HUDEP-2 (cell line): ENCODE results near the gene KIAA0930.
A peak's percentile ranks its signal among the peaks of the same experiment; 100 is the strongest.

Experiments
- DNase-seq, 76 experiments: peaks; one replicate each; lab custom pipeline; 2025; ENCODE audit not compliant: unreplicated experiment in 76 of 76; lab: John Stamatoyannopoulos, UW

Gene KIAA0930

DNA sequence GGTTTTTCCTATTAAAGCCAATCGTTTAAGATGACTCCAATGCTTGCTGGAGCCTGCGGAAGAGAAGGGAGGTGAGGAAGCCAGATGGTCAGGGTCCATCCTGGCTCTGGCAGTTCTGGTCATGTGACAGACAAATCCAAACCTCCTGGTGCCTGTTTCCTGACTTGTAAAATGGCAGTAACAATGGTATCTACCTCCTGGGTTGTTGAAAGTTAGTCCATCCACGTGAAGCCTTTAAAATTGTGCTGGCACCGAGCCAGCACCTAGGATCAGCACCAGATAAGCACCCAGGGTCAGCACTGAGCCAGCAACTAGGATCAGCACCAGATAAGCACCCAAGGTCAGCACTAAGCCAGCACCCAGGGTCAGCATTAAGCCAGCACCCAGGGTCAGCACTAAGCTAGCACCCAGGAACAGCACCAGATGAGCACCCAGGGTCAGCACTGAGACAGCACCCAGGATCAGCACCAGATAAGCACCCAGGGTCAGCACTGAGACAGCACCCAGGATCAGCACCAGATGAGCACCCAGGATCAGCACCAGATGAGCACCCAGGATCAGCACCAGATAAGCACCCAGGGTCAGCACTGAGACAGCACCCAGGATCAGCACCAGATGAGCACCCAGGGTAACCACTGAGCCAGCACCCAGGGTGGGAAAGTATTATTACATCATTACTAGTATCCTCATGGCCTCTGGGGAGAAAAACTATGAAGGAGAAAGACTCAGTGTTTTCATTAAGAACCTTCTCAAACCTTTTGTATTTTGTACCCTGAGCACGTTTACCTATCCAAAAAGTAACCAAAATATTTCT, 17.2 kb downstream of the KIAA0930 start:
- DNase-seq = peak in 12 of 76 experiments; percentile 10 to 38 (median 18)

DNA sequence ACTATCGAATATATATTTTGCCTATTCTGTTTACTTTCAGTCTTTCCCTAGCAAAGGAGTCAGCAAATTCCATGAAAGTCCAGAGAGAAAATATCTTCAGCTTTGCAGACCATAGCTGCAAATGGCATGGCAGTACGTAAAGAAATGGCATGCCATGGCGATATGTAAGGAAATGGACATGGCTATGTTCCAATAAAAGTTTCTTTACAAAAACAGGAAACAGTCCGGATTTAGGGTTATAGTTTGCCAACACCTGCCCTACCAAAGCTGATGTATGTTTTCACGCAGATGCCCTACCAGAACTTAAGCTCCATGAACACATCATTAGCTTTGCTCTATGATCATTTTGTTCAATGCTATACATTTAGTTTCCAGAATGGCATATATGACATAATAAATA, 19.5 kb downstream of the KIAA0930 start:
- DNase-seq = no peak

DNA sequence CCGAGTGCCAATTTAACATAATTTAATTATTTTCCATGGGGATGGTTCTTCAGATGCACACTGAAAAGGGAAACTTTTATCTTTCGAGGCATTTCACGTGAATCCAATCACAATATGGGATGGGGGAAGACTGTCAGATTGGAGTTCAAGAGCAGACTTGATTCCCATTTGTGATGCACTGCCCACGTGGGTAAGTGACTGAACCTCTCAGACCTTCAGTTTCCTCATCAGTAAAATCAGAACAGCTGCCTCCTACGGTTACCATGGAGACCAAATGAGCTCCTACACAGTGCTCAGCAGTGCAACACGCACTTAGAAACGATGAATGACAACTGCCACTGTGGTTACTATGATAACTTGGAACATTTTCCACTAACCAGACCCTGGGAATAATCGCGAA, 21.7 kb downstream of the KIAA0930 start:
- DNase-seq = no peak

DNA sequence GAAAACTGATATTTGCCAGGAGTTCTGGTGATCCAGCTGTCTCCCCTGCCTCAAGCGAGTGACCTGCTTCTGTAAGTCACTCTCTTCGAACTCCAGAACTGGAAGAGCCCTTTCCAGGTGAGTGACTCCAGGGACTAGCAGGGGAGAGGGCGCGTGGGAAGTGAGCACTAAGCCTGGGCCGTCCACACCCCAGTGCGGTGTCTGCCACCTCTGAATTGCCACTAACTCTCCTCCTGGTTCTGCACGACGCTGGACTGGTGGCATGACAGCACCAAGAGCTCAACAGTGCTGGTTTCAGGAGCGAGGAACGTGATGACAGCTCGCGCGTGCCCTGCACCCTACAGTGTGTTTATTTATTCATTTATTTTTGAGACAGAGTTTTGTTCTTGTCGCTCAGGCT, 22.9 kb downstream of the KIAA0930 start:
- DNase-seq = no peak

DNA sequence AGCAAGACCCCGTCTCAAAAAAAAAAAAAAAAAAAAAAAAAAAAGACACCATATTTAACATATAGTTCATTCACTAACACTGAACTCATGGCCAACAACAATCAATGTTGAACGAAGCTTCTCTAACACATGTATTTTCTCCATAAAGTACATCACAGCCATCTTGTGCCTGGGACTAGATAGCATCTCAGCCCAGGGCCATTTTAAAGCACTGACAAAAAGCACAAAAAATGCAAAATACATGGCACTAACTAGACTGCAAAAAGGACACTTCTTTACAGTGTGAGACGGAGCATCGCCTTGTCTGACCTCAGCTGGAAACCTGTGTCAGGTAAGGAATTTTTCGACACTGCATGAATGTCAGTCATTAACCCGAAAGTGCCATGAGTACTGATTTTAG, 23.3 kb downstream of the KIAA0930 start:
- no peak for DNase-seq

DNA sequence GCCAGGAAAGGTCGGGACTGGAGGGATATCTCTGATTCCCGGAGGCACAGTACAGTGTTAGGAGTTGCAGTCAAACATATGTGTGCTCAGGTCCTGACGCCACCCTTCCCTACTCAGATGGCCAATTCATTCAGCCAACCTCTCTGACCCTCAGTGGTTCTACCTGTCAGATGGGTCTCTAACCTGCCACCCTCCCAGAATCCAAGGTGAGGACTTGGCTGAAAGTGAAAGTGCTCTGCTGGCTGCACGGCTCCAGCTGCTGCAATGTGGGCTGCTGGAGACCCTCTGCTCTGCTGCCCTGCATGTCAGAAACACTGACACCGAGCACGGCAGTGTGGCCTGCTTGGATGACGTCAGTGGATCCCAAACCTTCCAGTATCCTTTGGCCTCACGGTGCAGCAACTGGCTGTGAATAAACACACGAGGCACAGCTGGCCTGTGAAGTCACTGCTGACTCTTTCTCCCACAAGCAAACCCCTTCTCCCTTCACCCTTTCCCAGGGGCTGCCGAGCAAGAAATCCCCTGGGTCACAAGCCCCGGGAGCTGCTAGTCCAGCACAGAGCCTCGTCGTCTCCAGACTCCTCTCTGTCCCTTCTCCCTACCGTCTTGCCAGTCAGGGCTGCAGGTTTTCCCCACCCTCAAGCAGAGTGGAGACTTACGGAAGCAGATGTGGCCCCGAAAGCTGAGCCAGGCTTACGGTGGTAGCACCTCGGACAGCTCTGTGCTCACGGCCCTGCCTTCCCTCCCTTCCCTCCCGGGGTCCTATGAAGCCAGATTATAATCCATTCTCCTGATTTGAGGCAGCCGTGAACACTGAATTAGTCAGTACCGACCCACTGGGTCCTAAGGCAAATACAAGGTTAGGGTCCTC, 24.3 kb downstream of the KIAA0930 start:
- no peak for DNase-seq

DNA sequence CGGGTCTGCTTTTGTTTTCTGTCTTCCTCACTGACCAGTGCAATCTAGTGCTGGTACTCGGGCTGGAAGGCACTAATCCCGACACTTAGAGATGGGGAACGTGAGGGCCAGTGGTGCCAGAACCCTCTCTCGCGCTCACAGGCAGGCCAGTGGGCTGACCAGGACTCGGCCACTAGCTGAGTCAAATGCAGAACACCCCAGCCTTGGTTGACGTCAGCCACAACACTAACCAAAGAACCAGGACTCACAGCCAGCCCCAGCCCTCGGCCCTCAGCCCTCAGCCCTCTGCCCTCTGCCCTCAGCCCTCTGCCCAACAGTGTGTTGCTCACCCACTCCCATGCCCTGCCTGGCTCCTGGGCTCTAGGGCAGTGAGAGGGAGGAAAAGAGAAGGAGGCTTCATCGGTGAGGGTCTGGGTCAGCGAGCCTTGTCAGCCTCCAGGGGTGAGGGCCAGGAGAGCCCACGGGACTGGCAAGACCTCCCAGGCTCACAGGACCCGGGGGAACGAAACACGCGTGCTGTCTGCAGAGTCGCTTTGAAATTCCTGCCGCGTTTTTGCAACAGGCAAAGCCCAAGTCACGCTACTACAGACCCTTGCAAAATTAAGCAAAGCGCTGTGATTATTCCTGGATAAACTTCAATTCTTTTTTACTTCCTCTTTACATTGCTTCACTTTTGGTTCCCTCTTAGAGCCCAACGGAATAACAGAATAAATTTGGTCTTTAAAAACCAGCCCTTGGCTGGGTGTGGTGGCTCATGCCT, 27.5 kb downstream of the KIAA0930 start:
- no peak for DNase-seq

DNA sequence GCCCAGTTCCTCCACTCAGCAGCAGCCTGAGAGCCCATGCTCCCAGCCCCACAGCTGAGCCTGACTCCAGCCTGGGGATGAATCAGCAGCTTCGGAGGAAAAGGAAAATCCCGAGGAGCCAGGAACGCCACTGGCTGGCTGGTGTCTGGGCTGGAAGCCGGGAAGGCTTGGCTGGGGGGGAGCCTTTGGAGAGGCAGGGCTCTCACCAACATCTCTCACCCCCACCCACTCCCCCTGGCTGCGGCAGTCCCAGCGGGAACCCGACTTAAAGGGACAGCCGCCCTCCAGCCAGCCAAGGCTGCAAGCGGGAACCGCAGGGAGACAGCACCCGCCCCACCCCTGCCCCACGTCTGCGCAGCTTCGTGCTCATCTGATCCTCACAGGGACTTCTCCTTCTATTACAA, 28.4 kb downstream of the KIAA0930 start:
- DNase-seq = no peak

DNA sequence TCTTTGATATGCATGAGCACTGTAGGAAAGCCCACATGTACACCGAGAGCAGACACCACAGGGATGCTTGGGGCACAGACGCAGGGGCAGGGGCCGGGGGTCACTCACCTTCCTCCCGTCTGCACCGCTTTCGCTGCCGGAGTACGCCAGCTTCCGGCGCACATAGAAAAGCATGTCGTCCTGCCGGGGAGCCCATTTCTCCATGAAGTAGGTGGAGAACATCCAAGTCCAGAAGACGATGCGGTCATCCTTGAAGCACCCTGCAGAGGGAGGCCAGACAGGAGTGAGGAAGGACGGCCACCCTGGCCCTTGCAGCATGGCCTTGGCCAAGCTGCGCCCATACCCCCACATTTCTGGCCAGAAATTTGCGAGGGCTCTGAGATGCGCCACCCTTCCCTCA, 28.8 kb downstream of the KIAA0930 start:
- no peak for DNase-seq

DNA sequence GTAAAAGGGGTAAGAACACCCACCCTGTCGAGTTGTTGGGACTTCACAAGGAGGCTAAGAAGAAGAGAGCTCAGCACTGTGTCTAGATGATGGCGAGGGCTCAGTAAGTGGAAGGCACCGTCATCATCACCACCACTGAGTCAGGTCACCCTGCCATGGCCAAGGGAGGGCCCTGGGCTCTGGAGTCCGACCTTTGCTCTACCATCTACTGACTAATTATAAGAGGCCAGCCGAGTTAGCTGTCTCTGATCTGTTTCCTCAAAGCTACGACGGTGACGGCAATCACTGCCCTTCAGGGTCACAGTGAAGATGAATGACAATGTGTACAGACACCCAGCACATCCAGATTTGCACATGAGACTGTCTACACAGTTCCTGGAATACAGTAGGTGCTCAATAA, 29.3 kb downstream of the KIAA0930 start:
- DNase-seq = no peak

DNA sequence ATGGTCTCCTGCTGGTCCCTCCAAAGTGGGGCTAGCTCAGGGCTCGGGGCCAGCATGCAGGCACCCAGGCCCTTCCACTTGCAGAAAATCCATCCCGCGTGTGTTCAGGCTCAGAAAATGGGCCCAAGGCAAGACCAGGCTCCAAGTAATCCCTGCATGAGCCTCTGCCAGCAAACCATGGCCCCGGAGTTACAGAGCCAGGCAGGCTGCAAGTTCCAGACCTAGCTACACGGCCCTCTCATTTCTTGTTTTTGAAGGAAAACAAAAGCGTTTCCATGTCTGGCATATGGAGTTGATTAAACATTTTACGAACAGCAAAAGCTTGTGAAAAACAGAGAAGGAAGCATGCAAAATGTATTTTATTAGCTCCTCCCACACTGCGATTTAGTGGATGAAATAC, 29.7 kb downstream of the KIAA0930 start:
- no peak for DNase-seq

DNA sequence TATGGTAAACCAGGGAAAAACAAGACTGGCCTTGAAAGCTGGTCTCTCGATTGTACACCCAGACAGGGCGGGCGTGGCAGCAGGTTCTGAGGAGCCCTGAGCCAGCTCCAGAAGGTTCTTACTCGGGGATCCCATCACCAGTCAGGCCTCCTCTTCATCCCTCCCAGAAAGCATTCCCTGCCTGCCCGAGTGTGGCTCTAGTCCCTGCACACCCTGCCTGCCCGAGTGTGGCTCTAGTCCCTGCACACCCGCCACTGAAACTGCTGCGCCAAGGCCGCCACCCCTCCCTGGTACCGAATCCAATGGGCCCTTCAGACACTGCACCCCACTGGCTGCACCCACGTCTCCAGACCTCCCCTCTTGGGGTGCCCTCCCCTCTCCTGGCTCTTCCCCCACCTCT, 30.1 kb downstream of the KIAA0930 start:
- DNase-seq = no peak

DNA sequence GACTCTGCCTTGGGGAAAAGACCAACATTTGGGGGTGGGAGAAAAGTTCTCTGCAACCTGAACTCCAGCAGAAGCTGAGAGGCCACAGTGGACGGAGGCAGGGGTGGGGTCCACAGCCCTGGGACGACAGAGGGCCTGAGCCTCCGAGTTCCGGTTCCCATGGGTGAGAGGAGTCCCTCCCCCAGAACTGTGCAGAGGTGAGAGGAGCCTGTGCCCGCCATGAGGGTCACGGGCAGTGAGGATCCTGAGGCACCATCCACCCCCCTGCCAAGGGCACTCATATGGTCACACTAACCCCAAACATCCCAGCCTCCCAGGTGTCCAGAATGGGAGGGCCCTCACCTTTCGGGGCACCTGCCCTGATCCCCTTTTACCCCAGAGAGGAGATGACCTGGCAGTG, 30.5 kb downstream of the KIAA0930 start:
- no peak for DNase-seq

DNA sequence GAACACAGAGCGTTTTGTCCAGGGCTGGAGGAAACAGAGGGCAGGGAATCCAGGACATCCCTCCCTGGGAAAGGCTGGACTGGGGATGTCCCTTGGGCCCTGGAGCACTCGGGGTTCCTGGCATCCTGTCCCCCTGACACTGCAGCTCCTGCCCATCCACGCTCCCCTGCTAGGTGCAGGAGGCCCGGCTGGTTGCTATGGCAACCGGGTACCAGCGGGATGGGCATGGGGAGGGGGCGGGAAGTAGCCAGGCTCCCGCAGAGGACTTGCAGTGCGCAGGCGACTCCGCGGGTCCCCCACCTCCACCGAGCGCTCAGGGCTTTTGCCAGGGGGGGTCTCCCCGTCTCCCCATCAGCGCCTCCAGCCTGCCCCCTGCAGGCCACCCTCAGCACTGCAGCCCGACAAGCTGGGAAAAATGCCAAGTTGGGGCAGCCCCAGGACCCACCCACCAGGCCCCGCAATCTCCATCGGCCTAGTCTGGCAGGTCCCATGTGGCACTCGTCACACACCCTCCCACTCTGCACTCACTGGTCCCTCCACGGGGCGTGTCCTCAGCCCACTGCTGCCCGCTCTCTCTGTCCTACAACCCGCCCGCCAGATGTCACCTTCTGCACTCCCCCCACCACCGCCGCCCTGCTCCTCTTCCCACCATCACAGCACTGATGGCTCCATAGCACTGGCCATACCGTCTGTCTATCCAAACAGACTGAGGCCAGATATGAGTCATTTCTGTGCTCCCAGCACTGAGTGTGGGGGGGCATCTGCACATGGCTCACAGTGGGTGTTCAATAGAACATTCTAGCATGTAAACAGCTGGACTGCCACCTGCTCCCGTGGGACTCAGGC, 31.5 kb downstream of the KIAA0930 start:
- DNase-seq = peak in 61 of 76 experiments; percentile 5 to 78 (median 50)

DNA sequence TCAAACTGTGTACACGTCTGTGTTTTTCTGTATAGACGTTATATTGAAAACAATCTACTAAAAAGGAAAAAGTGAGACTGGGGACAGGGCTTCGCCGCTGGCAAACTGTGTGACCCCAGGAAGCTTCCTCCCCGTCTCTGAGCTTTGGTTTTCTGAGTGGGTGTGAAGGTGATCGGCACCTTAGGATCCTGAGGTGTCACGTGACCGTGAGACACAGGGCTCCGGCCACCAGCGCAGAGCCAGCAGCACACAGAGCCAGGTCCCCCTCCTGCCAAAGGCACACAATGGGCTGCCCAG, 32.0 kb downstream of the KIAA0930 start:
- no peak for DNase-seq

DNA sequence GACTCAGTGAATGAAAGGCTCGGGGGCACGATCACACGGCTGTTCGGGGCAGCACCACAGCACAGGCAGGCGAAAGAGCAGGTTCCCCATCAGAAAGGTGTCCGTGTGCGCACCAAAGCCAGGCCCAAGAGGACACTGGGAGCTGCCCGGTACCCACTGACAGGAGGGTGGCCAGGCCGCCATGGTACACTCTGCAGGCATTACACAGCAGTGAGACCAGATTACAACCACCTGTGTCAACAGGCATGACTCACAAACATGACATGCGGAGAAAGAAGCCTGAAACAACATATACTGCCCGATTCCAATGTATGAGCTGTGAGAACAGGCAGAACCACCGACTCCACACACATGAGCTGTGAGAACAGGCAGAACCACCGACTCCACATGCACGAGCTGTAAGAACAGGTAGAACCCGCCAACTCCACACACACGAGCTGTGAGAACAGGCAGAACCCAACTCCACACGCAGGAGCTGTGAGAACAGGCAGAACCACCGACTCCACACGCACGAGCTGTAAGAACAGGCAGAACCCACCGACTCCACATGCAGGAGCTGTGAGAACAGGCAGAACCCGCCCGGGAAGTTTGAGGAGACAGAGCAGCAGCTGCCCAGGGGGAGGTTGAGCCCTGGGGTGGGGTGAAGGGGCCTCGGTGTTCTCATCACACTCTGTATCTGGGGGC, 32.6 kb downstream of the KIAA0930 start:
- DNase-seq = no peak

DNA sequence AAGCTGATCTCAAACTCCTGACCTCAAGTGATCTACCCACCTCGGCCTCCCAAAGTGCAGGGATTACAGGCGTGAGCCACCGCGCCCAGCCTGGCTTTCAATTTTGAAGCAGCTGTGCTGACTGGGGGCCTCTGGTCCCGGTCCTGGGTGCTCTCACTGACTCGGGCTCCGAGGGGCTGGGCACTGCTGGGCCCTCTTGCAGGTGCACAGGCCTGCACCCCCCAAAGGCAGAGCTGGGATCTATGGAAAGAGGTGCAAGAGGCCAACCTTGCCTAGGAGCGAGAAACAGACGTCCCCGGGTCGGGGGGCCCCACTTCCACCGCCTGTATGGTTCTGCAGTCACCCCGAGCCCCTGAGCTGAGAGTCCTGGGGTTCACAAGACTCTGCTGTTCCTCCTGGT, 33.2 kb downstream of the KIAA0930 start:
- DNase-seq = no peak

DNA sequence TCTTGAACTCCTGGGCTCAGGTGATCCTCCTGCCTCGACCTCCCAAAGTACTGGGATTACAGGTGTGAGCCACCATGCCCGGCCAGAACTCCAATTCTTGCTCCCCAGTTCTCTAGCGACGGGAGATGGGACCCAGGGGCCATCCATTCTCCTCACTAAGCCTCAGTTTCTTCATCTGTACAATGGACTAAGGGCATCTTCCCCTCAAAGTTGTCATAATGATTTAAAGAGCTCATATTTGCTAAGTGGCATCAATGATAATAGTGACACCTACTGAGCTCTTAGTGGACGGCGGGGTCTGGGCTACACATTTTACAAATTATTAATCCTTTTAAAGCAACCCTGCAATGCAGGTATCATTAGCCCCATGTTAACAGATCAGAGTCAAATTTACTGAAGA, 34.5 kb downstream of the KIAA0930 start:
- DNase-seq = no peak

DNA sequence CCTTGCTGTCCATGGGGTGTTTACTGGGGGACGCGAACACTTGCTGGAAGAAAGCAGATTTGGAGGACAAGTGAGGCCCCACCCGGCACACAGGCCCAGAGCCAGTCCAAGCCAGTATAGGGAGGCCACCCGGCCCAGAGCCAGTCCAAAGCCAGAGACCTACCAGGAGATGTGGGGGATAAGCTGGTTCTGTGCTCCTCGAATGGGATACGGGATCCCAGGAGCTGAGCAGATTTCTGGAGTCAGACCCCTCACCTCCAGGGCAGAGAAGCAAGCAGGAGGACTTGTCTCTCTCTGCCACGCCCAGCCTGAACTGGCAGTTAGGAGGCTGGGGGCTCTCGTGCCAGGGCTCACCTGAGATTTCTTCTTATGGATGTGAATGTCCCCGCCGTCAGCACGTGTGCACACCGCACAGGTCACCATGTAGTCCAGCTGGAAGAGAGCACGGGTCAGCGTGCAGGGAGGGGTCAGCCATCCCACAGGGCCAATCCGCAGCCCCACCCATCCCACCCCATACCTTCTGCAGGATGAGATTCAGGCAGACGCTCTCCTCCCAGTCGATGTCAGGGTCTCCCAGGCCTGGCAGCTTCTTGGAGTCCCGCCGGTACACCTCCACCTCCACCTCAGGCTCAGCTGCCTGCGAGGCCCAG, 35.3 kb downstream of the KIAA0930 start:
- DNase-seq = no peak
